H4 (cell line): ENCODE results near the gene TENT4A. TPM values are rescaled to one million over a fixed set of nuclear protein-coding genes. Genes with fewer than 3 reads are reported as not detected.

Experiments
- DNase-seq: peaks from one replicate; pipeline ENCODE4 v3.0.0-alpha.2; 2015; ENCODE audit warnings: low spot score
- total RNA-seq: library from RNA; depleted of rRNA; stranded (reverse); fragments of >200 nt; shearing (Covaris generic); gene quantifications from 2 replicates; pipeline ENCODE4 v1.2.3, GENCODE V29; 2014

TENT4A gene
- total RNA-seq, 1 experiment from 2014 or later: 6.2 TPM

GRCh38 chr5:6717247-6717646 is 4.0 kb downstream of the TENT4A start:
- no peak for DNase-seq

- DNase-seq: no peak
Observed at GRCh38 chr5:6717687-6718086, 4.5 kb downstream of the TENT4A start.

GRCh38 chr5:6718161-6718681 is 5.0 kb downstream of the TENT4A start:
- no peak for DNase-seq

- DNase-seq: no peak
Observed at GRCh38 chr5:6718718-6719117, 5.5 kb downstream of the TENT4A start.

GRCh38 chr5:6719417-6719816 is 6.2 kb downstream of the TENT4A start:
- DNase-seq: no peak

GRCh38 chr5:6719896-6720560 is 6.8 kb downstream of the TENT4A start:
- no peak for DNase-seq

- DNase-seq: no peak
Observed at GRCh38 chr5:6720561-6720921, 7.3 kb downstream of the TENT4A start.

- DNase-seq: no peak
Observed at GRCh38 chr5:6721442-6721841, 8.2 kb downstream of the TENT4A start.

- DNase-seq: no peak
Observed at GRCh38 chr5:6722015-6722414, 8.8 kb downstream of the TENT4A start.

GRCh38 chr5:6723122-6723815 is 10.0 kb downstream of the TENT4A start:
- no peak for DNase-seq

GRCh38 chr5:6723816-6724300 is 10.6 kb downstream of the TENT4A start:
- DNase-seq: no peak

- no peak for DNase-seq
Observed at GRCh38 chr5:6724321-6724929, 11.2 kb downstream of the TENT4A start.

GRCh38 chr5:6725421-6725820 is 12.2 kb downstream of the TENT4A start:
- DNase-seq: no peak

- DNase-seq: no peak
Observed at GRCh38 chr5:6726006-6726405, 12.8 kb downstream of the TENT4A start.

- no peak for DNase-seq
Observed at GRCh38 chr5:6727231-6727630, 14.0 kb downstream of the TENT4A start.

- DNase-seq: no peak
Observed at GRCh38 chr5:6728011-6728794, 15.0 kb downstream of the TENT4A start.

- no peak for DNase-seq
Observed at GRCh38 chr5:6728795-6729183, 15.6 kb downstream of the TENT4A start.

- no peak for DNase-seq
Observed at GRCh38 chr5:6729386-6730310, 16.4 kb downstream of the TENT4A start.

- DNase-seq: no peak
Observed at GRCh38 chr5:6730407-6730806, 17.2 kb downstream of the TENT4A start.

GRCh38 chr5:6730807-6731206 is 17.6 kb downstream of the TENT4A start:
- DNase-seq: no peak
